HEK293 (cell line): ENCODE data around the gene INSYN1.

ENCODE experiments used
- BCL11A ChIP-seq: fragments of 450-650 bp; formaldehyde crosslinking; IDR thresholded peaks from 2 replicates; pipeline ENCODE4 v1.5.1; 2016; ENCODE audit warnings: low read depth, missing biosample characterization, missing genetic modification characterization
- SETDB1 ChIP-seq: IDR thresholded peaks from one replicate; pipeline ENCODE4 v1.6.1; 2017; ENCODE audit warnings: mild to moderate bottlenecking, low read length, moderate library complexity, mixed read lengths; ENCODE audit not compliant: insufficient read length
- ZBTB11 ChIP-seq: fragments of 450-650 bp; formaldehyde crosslinking; conservative IDR thresholded peaks from 2 replicates; pipeline ENCODE4 v1.5.1; 2016; ENCODE audit warnings: low read depth, missing biosample characterization, missing genetic modification characterization
- ZBTB48 ChIP-seq: fragments of 450-650 bp; formaldehyde crosslinking; IDR thresholded peaks from 2 replicates; pipeline ENCODE4 v1.5.1; 2016; ENCODE audit warnings: missing biosample characterization, missing genetic modification characterization
- ZFP37 ChIP-seq: fragments of 450-650 bp; formaldehyde crosslinking; IDR thresholded peaks from 2 replicates; pipeline ENCODE4 v1.5.1; 2016; ENCODE audit warnings: missing biosample characterization, missing genetic modification characterization
- ZFP41 ChIP-seq: fragments of 450-650 bp; formaldehyde crosslinking; IDR thresholded peaks from 2 replicates; pipeline ENCODE4 v1.5.1; 2016; ENCODE audit warnings: missing biosample characterization, missing genetic modification characterization, borderline replicate concordance
- ZNF10 ChIP-seq: fragments of 450-650 bp; formaldehyde crosslinking; IDR thresholded peaks from 2 replicates; pipeline ENCODE4 v1.5.1; 2017; ENCODE audit warnings: missing biosample characterization, missing genetic modification characterization
- ZNF140 ChIP-seq: fragments of 450-650 bp; formaldehyde crosslinking; IDR thresholded peaks from 2 replicates; pipeline ENCODE4 v1.5.1; 2016; ENCODE audit warnings: missing biosample characterization, missing genetic modification characterization
- ZNF146 ChIP-seq: fragments of 450-650 bp; formaldehyde crosslinking; IDR thresholded peaks from 2 replicates; pipeline ENCODE4 v1.5.1; 2016; ENCODE audit warnings: missing biosample characterization, missing genetic modification characterization
- ZNF16 ChIP-seq: fragments of 450-650 bp; formaldehyde crosslinking; IDR thresholded peaks from 2 replicates; pipeline ENCODE4 v1.5.1; 2016; ENCODE audit warnings: low read depth, missing biosample characterization, missing genetic modification characterization
- ZNF169 ChIP-seq: fragments of 450-650 bp; formaldehyde crosslinking; IDR thresholded peaks from 2 replicates; pipeline ENCODE4 v1.5.1; 2016; ENCODE audit warnings: missing biosample characterization, missing genetic modification characterization
- ZNF2 ChIP-seq: fragments of 450-650 bp; formaldehyde crosslinking; IDR thresholded peaks from 2 replicates; pipeline ENCODE4 v1.5.1; 2016; ENCODE audit warnings: missing biosample characterization, missing genetic modification characterization
- ZNF214 ChIP-seq: fragments of 450-650 bp; formaldehyde crosslinking; IDR thresholded peaks from 2 replicates; pipeline ENCODE4 v1.5.1; 2017; ENCODE audit warnings: missing biosample characterization, mild to moderate bottlenecking, missing genetic modification characterization, borderline replicate concordance
- ZNF221 ChIP-seq: fragments of 450-650 bp; formaldehyde crosslinking; IDR thresholded peaks from 2 replicates; pipeline ENCODE4 v1.5.1; 2017; ENCODE audit warnings: missing biosample characterization, missing genetic modification characterization, borderline replicate concordance
- ZNF274 ChIP-seq, 2 experiments: fragments of 200-500 bp in 1 of 2; fragments of 450-650 bp in 1 of 2; sonication (Bioruptor generic) in 1 of 2; formaldehyde crosslinking in 1 of 2; IDR thresholded peaks; 2 replicates each; pipeline versions ENCODE4 v1.5.1 to v1.6.1; 2014 to 2016; ENCODE audit warnings: borderline replicate concordance in 1 of 2, inconsistent platforms in 1 of 2, low read length in 1 of 2, missing biosample characterization in 1 of 2, missing genetic modification characterization in 1 of 2
- ZNF311 ChIP-seq: fragments of 450-650 bp; formaldehyde crosslinking; IDR thresholded peaks from 2 replicates; pipeline ENCODE4 v1.5.1; 2017; ENCODE audit warnings: missing biosample characterization, missing genetic modification characterization, borderline replicate concordance
- ZNF433 ChIP-seq: fragments of 450-650 bp; formaldehyde crosslinking; IDR thresholded peaks from 2 replicates; pipeline ENCODE4 v1.5.1; 2016; ENCODE audit warnings: missing biosample characterization, missing genetic modification characterization, low read depth
- ZNF473 ChIP-seq: fragments of 450-650 bp; formaldehyde crosslinking; IDR thresholded peaks from 2 replicates; pipeline ENCODE4 v1.5.1; 2017; ENCODE audit warnings: missing biosample characterization, missing genetic modification characterization
- ZNF48 ChIP-seq: fragments of 450-650 bp; formaldehyde crosslinking; IDR thresholded peaks from 2 replicates; pipeline ENCODE4 v1.5.1; 2016; ENCODE audit warnings: missing biosample characterization, missing genetic modification characterization
- ZNF501 ChIP-seq: fragments of 450-650 bp; formaldehyde crosslinking; IDR thresholded peaks from 2 replicates; pipeline ENCODE4 v1.5.1; 2016; ENCODE audit warnings: missing biosample characterization, missing genetic modification characterization
- ZNF596 ChIP-seq: fragments of 450-650 bp; IDR thresholded peaks from 2 replicates; pipeline ENCODE4 v1.5.0; 2018; ENCODE audit warnings: missing biosample characterization, mild to moderate bottlenecking, missing genetic modification characterization, moderate library complexity
- ZNF624 ChIP-seq: fragments of 450-650 bp; formaldehyde crosslinking; IDR thresholded peaks from 2 replicates; pipeline ENCODE4 v1.5.1; 2017; ENCODE audit warnings: missing biosample characterization, missing genetic modification characterization
- ZNF701 ChIP-seq: fragments of 450-650 bp; formaldehyde crosslinking; IDR thresholded peaks from 2 replicates; pipeline ENCODE4 v1.5.1; 2016; ENCODE audit warnings: missing biosample characterization, missing genetic modification characterization
- ZNF791 ChIP-seq: fragments of 450-650 bp; formaldehyde crosslinking; IDR thresholded peaks from 2 replicates; pipeline ENCODE4 v1.5.1; 2016; ENCODE audit warnings: missing biosample characterization, missing genetic modification characterization
- TF ChIP-seq, protein P1 (sequence below): fragments of 450-650 bp; formaldehyde crosslinking; IDR thresholded peaks from 2 replicates; pipeline ENCODE4 v1.5.1; 2017; ENCODE audit warnings: missing biosample characterization, missing genetic modification characterization
- TF ChIP-seq, protein P2 (sequence below): fragments of 450-650 bp; formaldehyde crosslinking; IDR thresholded peaks from 2 replicates; pipeline ENCODE4 v1.5.1; 2017; ENCODE audit warnings: missing biosample characterization, missing genetic modification characterization
- TF ChIP-seq, protein P3 (sequence below): fragments of 450-650 bp; formaldehyde crosslinking; IDR thresholded peaks from 2 replicates; pipeline ENCODE4 v1.5.1; 2016; ENCODE audit warnings: missing biosample characterization, missing genetic modification characterization
- TF ChIP-seq, protein P4 (sequence below): fragments of 450-650 bp; formaldehyde crosslinking; IDR thresholded peaks from 2 replicates; pipeline ENCODE4 v1.5.1; 2016; ENCODE audit warnings: missing biosample characterization, missing genetic modification characterization

INSYN1 gene

DNA sequence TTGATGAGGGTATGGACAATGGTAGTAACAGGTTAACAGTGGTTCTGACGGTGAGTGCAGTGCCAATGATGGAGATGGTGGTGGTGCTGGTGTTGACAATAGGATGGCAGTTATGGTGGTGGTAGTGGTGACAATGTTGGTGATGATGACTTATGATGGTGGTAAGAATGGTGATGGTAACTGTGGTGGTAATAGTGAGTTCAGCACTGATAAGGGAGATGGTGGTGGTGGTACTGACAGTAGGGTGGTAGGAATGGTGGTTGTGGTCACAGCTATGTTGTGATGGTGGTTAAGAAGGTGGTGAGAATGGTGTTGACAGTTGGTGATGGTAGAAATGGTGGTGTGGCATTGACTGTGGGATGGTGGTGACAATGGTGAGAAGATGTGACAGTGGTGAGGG lies 13.4 kb upstream of the INSYN1 start (continued):
- TF ChIP-seq, protein P1, sequence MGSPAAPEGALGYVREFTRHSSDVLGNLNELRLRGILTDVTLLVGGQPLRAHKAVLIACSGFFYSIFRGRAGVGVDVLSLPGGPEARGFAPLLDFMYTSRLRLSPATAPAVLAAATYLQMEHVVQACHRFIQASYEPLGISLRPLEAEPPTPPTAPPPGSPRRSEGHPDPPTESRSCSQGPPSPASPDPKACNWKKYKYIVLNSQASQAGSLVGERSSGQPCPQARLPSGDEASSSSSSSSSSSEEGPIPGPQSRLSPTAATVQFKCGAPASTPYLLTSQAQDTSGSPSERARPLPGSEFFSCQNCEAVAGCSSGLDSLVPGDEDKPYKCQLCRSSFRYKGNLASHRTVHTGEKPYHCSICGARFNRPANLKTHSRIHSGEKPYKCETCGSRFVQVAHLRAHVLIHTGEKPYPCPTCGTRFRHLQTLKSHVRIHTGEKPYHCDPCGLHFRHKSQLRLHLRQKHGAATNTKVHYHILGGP (tag by site-specific recombination): no peak; the same call in 1 of the 2 replicates
- TF ChIP-seq ZNF2 (no peak), ZNF624 (no peak), ZBTB48 (tag by site-specific recombination) (no peak), ZNF701 (no peak), ZNF433 (tag by site-specific recombination) (no peak), ZNF791 (no peak), ZNF311 (tag by site-specific recombination) (no peak; the same call in 1 of the 2 replicates), ZNF274 (IDR thresholded peaks at IDR 0.05; ENCODE audit: low read length) (no peak), ZNF274 (tag by site-specific recombination; IDR thresholded peaks at IDR 0.05; ENCODE audit: borderline replicate concordance) (no peak), ZNF146 (tag by site-specific recombination) (no peak), SETDB1 (no peak), ZNF16 (no peak), ZNF501 (no peak), ZNF596 (tag by site-specific recombination) (no peak), ZNF169 (tag by site-specific recombination) (0 out of 2 replicates have a peak, but pooled peaks have one; percentile 73), ZNF48 (tag by site-specific recombination) (no peak), ZBTB11 (tag by site-specific recombination) (no peak), ZFP37 (no peak), ZNF10 (no peak), BCL11A (tag by site-specific recombination) (no peak), ZFP41 (tag by site-specific recombination) (no peak), ZNF473 (tag by site-specific recombination) (0 out of 2 replicates have a peak, but pooled peaks have one; percentile 47), ZNF214 (no peak), ZNF221 (tag by site-specific recombination) (no peak), ZNF140 (no peak)
- TF ChIP-seq, protein P2, sequence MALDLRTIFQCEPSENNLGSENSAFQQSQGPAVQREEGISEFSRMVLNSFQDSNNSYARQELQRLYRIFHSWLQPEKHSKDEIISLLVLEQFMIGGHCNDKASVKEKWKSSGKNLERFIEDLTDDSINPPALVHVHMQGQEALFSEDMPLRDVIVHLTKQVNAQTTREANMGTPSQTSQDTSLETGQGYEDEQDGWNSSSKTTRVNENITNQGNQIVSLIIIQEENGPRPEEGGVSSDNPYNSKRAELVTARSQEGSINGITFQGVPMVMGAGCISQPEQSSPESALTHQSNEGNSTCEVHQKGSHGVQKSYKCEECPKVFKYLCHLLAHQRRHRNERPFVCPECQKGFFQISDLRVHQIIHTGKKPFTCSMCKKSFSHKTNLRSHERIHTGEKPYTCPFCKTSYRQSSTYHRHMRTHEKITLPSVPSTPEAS (tag by site-specific recombination): no peak
- TF ChIP-seq, protein P3, sequence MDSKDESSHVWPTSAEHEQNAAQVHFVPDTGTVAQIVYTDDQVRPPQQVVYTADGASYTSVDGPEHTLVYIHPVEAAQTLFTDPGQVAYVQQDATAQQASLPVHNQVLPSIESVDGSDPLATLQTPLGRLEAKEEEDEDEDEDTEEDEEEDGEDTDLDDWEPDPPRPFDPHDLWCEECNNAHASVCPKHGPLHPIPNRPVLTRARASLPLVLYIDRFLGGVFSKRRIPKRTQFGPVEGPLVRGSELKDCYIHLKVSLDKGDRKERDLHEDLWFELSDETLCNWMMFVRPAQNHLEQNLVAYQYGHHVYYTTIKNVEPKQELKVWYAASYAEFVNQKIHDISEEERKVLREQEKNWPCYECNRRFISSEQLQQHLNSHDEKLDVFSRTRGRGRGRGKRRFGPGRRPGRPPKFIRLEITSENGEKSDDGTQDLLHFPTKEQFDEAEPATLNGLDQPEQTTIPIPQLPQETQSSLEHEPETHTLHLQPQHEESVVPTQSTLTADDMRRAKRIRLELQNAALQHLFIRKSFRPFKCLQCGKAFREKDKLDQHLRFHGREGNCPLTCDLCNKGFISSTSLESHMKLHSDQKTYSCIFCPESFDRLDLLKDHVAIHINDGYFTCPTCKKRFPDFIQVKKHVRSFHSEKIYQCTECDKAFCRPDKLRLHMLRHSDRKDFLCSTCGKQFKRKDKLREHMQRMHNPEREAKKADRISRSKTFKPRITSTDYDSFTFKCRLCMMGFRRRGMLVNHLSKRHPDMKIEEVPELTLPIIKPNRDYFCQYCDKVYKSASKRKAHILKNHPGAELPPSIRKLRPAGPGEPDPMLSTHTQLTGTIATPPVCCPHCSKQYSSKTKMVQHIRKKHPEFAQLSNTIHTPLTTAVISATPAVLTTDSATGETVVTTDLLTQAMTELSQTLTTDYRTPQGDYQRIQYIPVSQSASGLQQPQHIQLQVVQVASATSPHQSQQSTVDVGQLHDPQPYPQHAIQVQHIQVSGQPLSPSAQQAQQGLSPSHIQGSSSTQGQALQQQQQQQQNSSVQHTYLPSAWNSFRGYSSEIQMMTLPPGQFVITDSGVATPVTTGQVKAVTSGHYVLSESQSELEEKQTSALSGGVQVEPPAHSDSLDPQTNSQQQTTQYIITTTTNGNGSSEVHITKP (tag by site-specific recombination): no peak
- TF ChIP-seq, protein P4, sequence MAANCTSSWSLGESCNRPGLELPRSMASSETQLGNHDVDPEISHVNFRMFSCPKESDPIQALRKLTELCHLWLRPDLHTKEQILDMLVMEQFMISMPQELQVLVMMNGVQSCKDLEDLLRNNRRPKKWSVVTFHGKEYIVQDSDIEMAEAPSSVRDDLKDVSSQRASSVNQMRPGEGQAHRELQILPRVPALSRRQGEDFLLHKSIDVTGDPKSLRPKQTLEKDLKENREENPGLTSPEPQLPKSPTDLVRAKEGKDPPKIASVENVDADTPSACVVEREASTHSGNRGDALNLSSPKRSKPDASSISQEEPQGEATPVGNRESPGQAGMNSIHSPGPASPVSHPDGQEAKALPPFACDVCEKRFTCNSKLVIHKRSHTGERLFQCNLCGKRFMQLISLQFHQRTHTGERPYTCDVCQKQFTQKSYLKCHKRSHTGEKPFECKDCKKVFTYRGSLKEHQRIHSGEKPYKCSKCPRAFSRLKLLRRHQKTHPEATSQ: no peak
